ENCODE results near the gene CLTCL1. TPM values are rescaled to one million over a fixed set of nuclear protein-coding genes. Genes with fewer than 3 reads are reported as not detected.

Gene CLTCL1
- total and polyA plus RNA-seq, 2 donors (not counting 1 experiment from before 2014, with no cell fraction given) = 1.0 to 5.5 TPM

DNA sequence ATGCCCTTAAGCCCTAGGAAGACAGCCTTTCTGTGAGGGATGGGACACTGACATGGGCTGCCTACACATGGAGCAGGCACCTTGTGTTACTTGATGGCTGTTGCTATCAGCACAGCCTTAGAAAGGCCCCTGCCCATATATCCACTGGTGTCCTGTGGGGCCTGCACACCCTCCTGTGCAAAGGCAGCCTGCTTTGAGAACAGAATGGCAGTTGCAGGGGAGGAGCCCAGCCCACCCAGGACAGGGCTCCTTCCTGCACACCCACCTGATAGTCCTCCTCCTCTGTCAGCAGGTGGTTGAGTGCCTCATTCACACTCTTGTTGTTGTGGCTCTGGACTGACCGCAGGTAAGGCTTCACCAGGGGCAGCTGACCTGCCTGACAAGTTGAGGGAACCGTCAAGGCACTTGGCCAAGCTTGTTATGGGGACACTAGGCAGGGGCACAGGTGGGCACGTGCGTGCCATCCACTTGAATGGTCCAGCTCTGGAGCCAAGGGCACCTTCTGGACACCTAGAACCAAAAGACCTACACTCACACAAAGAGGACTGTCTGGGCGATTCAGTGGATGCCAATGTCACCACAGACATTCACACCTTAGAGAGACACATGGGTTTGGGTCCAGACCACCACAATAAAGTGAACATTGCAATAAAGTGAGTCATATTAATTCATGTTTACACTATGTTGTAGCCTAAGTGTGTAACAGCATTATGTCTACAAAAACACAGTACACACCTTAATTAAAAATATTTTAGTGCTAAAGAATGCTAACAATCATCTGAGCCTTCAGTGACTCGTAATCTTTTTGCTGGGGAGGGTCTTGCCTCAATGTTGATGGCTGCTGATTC lies 103.6 kb downstream of the CLTCL1 start:
- intact Hi-C loops (cut with micrococcal nuclease) = no loop called here
- H3K9ac ChIP-seq (ENCODE audit: low read length) = no peak overlapping the region
- ChIA-PET POLR2A (no interaction called here), CTCF (no interaction called here)
- Mint-ChIP-seq H3K27ac (no peak overlapping the region), H3K4me1 (no peaks in the 10 kb centered on the region), H3K4me3 (no peak overlapping the region), H3K27me3 (peaks cover 7% of the 10 kb centered on the region), H3K9me3 (ENCODE audit: insufficient read depth) (no peaks in the 10 kb centered on the region)
- H3K4me2 ChIP-seq (replicated peaks; ENCODE audit: low read depth, low read length, poor library complexity, severe bottlenecking) = no peak overlapping the region
- no peak overlapping the region for H2AFZ ChIP-seq (ENCODE audit: insufficient read depth, low read depth, low read length, poor library complexity, severe bottlenecking)
- H3K36me3 ChIP-seq (replicated peaks in 1 of 2; ENCODE audit: control extremely low read depth in 1 of 2, control insufficient read depth in 1 of 2, extremely low read depth in 1 of 2, insufficient read depth in 2 of 2, low read length in 1 of 2) = no peaks in the 10 kb centered on the region
- TF ChIP-seq EZH2 (IDR thresholded peaks at IDR 0.05; ENCODE audit: borderline replicate concordance, insufficient read depth, low read depth, low read length, poor library complexity, severe bottlenecking) = no peak
- TF ChIP-seq, protein P1, sequence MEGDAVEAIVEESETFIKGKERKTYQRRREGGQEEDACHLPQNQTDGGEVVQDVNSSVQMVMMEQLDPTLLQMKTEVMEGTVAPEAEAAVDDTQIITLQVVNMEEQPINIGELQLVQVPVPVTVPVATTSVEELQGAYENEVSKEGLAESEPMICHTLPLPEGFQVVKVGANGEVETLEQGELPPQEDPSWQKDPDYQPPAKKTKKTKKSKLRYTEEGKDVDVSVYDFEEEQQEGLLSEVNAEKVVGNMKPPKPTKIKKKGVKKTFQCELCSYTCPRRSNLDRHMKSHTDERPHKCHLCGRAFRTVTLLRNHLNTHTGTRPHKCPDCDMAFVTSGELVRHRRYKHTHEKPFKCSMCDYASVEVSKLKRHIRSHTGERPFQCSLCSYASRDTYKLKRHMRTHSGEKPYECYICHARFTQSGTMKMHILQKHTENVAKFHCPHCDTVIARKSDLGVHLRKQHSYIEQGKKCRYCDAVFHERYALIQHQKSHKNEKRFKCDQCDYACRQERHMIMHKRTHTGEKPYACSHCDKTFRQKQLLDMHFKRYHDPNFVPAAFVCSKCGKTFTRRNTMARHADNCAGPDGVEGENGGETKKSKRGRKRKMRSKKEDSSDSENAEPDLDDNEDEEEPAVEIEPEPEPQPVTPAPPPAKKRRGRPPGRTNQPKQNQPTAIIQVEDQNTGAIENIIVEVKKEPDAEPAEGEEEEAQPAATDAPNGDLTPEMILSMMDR (IDR thresholded peaks at IDR 0.05) = no peak
- ATAC-seq (ENCODE audit: low read depth) (no peak), DNase-seq (no peak)
- no peak overlapping the region for H3K27ac ChIP-seq (ENCODE audit: low read length in 2 of 2)
- H3K27me3 ChIP-seq (replicated peaks in 1 of 4; ENCODE audit: control extremely low read depth in 1 of 4, control insufficient read depth in 3 of 4, insufficient read depth in 4 of 4, low read length in 3 of 4) = no peaks in the 10 kb centered on the region
- no peaks in the 10 kb centered on the region for H3K9me3 ChIP-seq (ENCODE audit: control extremely low read depth in 1 of 3, control insufficient read depth in 2 of 3, insufficient read depth in 1 of 3, low read length in 2 of 3)
- WGBS (ENCODE audit: insufficient coverage) = 100% methylated on average over 5 of the region's 6 CpGs
- no peaks in the 10 kb centered on the region for H3K4me1 ChIP-seq (ENCODE audit: control insufficient read depth in 2 of 2, insufficient read depth in 2 of 2, low read length in 2 of 2)
- H3K4me3 ChIP-seq (ENCODE audit: control extremely low read depth in 1 of 5, extremely low read depth in 1 of 5, insufficient read depth in 1 of 5, low read depth in 2 of 5, low read length in 4 of 5) = no peak overlapping the region
- no peaks in the 10 kb centered on the region for H3K79me2 ChIP-seq (ENCODE audit: control insufficient read depth, insufficient read depth, low read length)
- no peaks in the 10 kb centered on the region for H4K20me1 ChIP-seq (ENCODE audit: control insufficient read depth, insufficient read depth, low read length, poor library complexity, severe bottlenecking)

Measured in B cell (primary cell).